IMR-90 (cell line): Measurements from ENCODE around the gene HOXA2. TPM values are rescaled to one million over a fixed set of nuclear protein-coding genes. Genes with fewer than 3 reads are reported as not detected.
A peak's percentile ranks its signal among the peaks of the same experiment; 100 is the strongest.

Source experiments
- ATAC-seq: fragments of 200-7000 bp; cut with Tn5 transposase; 2 replicates; pipeline ENCODE4 v1.9.1; 2020; ENCODE audit warnings: low read depth, mild to moderate bottlenecking, moderate library complexity
- BruUV-seq: library from RNA; stranded (reverse); fragments of 400-500 nt; replicated peaks from 2 replicates; lab custom pipeline; 2021; lab: Mats Ljungman, UMichigan
- CTCF ChIA-PET: fragments of 300-600 bp; formaldehyde crosslinking; extraction: SDS; loops from one replicate; lab custom pipeline; 2021; ENCODE audit warnings: antibody characterized with exemption; lab: Yijun Ruan, JAX
- POLR2A ChIA-PET: fragments of 300-600 bp; sonication (Branson Sonifier 250); formaldehyde crosslinking; loops from one replicate; lab custom pipeline; 2022; ENCODE audit warnings: antibody characterized with exemption; ENCODE audit not compliant: unreplicated experiment; lab: Charles Lee
- DNase-seq: peaks from one replicate; pipeline ENCODE4 v3.0.0; 2013
- H2AFZ ChIP-seq: replicated peaks from 2 replicates; pipeline ENCODE3; 2013; ENCODE audit warnings: low read length, mild to moderate bottlenecking; ENCODE audit not compliant: poor library complexity
- H2AK5ac ChIP-seq: 2 replicates; pipeline ENCODE4 v1.6.1; 2013; ENCODE audit warnings: low read depth, low read length, inconsistent platforms
- H2AK9ac ChIP-seq: replicated peaks from 2 replicates; pipeline ENCODE3; 2013; ENCODE audit warnings: mild to moderate bottlenecking, low read depth, low read length, moderate library complexity; ENCODE audit not compliant: poor library complexity
- H2BK120ac ChIP-seq: 2 replicates; pipeline ENCODE4 v1.6.1; 2013; ENCODE audit warnings: low read depth, low read length, inconsistent platforms
- H2BK15ac ChIP-seq: 3 replicates; pipeline ENCODE4 v1.6.1; 2013; ENCODE audit warnings: low read depth, low read length, inconsistent platforms
- H2BK20ac ChIP-seq: 2 replicates; pipeline ENCODE4 v1.6.1; 2013; ENCODE audit warnings: low read depth, mild to moderate bottlenecking, inconsistent platforms, low read length, moderate library complexity
- H2BK5ac ChIP-seq: 2 replicates; pipeline ENCODE4 v1.6.1; 2013; ENCODE audit warnings: mild to moderate bottlenecking, low read depth, low read length, inconsistent platforms; ENCODE audit not compliant: poor library complexity, severe bottlenecking
- H3K14ac ChIP-seq: replicated peaks from 2 replicates; pipeline ENCODE4 v1.6.1; 2013; ENCODE audit warnings: low read depth, low read length, inconsistent platforms
- H3K18ac ChIP-seq: 2 replicates; pipeline ENCODE4 v1.6.1; 2013; ENCODE audit warnings: low read depth, low read length, control low read depth
- H3K23ac ChIP-seq: 2 replicates; pipeline ENCODE4 v1.6.1; 2013; ENCODE audit warnings: low read depth, low read length, inconsistent platforms
- H3K27ac ChIP-seq: 2 replicates; pipeline ENCODE4 v1.5.1; 2013; ENCODE audit warnings: mild to moderate bottlenecking, control low read depth, low read length; ENCODE audit not compliant: insufficient read depth
- H3K27me3 ChIP-seq: 2 replicates; pipeline ENCODE4 v1.6.1; 2013; ENCODE audit warnings: low read length; ENCODE audit not compliant: control insufficient read depth, insufficient read depth
- H3K36me3 ChIP-seq: 2 replicates; pipeline ENCODE4 v1.6.1; 2013; ENCODE audit warnings: low read length, mixed read lengths; ENCODE audit not compliant: control insufficient read depth, insufficient read depth
- H3K4ac ChIP-seq: 2 replicates; pipeline ENCODE4 v1.6.1; 2013; ENCODE audit warnings: low read depth, low read length, inconsistent platforms
- H3K4me1 ChIP-seq: 2 replicates; pipeline ENCODE4 v1.6.1; 2013; ENCODE audit warnings: low read length, mixed read lengths; ENCODE audit not compliant: control insufficient read depth, insufficient read depth
- H3K4me2 ChIP-seq: 2 replicates; pipeline ENCODE4 v1.6.1; 2013; ENCODE audit warnings: low read depth, mild to moderate bottlenecking, control low read depth, low read length, moderate library complexity
- H3K4me3 ChIP-seq: 2 replicates; pipeline ENCODE4 v1.5.1; 2013; ENCODE audit warnings: low read depth, mild to moderate bottlenecking, control low read depth, low read length, moderate library complexity; ENCODE audit not compliant: insufficient read depth
- H3K56ac ChIP-seq: 2 replicates; pipeline ENCODE4 v1.6.1; 2013; ENCODE audit warnings: low read length, inconsistent platforms; ENCODE audit not compliant: insufficient read depth; ENCODE audit errors: extremely low read depth
- H3K79me1 ChIP-seq, 2 experiments: 2 replicates each; pipeline ENCODE4 v1.6.1; 2013; ENCODE audit warnings: low read length in 2 of 2, inconsistent platforms in 1 of 2, low read depth in 1 of 2
- H3K9ac ChIP-seq: 2 replicates; pipeline ENCODE4 v1.6.1; 2013; ENCODE audit warnings: low read depth, low read length, control low read depth
- H3K9me1 ChIP-seq: 2 replicates; pipeline ENCODE4 v1.6.1; 2013; ENCODE audit warnings: low read length, inconsistent platforms; ENCODE audit not compliant: insufficient read depth
- H3K9me3 ChIP-seq: 2 replicates; pipeline ENCODE4 v1.6.1; 2013; ENCODE audit warnings: low read length; ENCODE audit not compliant: control insufficient read depth, insufficient read depth
- H4K20me1 ChIP-seq: 2 replicates; pipeline ENCODE4 v1.6.1; 2013; ENCODE audit warnings: low read length, inconsistent platforms; ENCODE audit not compliant: insufficient read depth
- H4K5ac ChIP-seq: 2 replicates; pipeline ENCODE4 v1.6.1; 2013; ENCODE audit warnings: mild to moderate bottlenecking, low read depth, low read length, control low read depth
- H4K8ac ChIP-seq, 2 experiments: 2 replicates each; pipeline ENCODE4 v1.6.1; 2013; ENCODE audit warnings: low read depth in 2 of 2, low read length in 2 of 2, control low read depth in 1 of 2, inconsistent platforms in 1 of 2
- H4K91ac ChIP-seq: 2 replicates; pipeline ENCODE4 v1.6.1; 2013; ENCODE audit warnings: low read depth, low read length, inconsistent platforms; ENCODE audit not compliant: insufficient read depth
- BHLHE40 ChIP-seq: fragments of 150-350 bp; IDR thresholded peaks from 2 replicates; pipeline ENCODE4 v1.6.1; 2016; ENCODE audit warnings: mild to moderate bottlenecking, low read depth, low read length
- CEBPB ChIP-seq: IDR thresholded peaks from 2 replicates; pipeline ENCODE4 v1.6.1; 2012; ENCODE audit warnings: low read depth, low read length, improper control_type of control experiment
- CHD1 ChIP-seq: IDR thresholded peaks from 2 replicates; pipeline ENCODE4 v1.6.1; 2012; ENCODE audit warnings: low read depth, low read length, improper control_type of control experiment
- CTCF ChIP-seq: conservative IDR thresholded peaks from 2 replicates; pipeline ENCODE4 v1.5.1; 2012; ENCODE audit warnings: mild to moderate bottlenecking, low read depth, low read length, improper control_type of control experiment
- ELK1 ChIP-seq: fragments of 150-350 bp; IDR thresholded peaks from 2 replicates; pipeline ENCODE4 v1.6.1; 2016; ENCODE audit warnings: low read depth, mild to moderate bottlenecking, low read length, moderate library complexity, borderline replicate concordance
- FOS ChIP-seq: fragments of 150-350 bp; IDR thresholded peaks from 2 replicates; pipeline ENCODE4 v1.6.1; 2016; ENCODE audit warnings: low read depth, low read length
- MAFK ChIP-seq: IDR thresholded peaks from 2 replicates; pipeline ENCODE4 v1.6.1; 2012; ENCODE audit warnings: low read depth, low read length, improper control_type of control experiment
- MAZ ChIP-seq: IDR thresholded peaks from 2 replicates; pipeline ENCODE4 v1.6.1; 2012; ENCODE audit warnings: low read depth, mild to moderate bottlenecking, low read length, improper control_type of control experiment, moderate library complexity, borderline replicate concordance
- MXI1 ChIP-seq: IDR thresholded peaks from 2 replicates; pipeline ENCODE4 v1.6.1; 2012; ENCODE audit warnings: low read depth, mild to moderate bottlenecking, low read length, moderate library complexity, borderline replicate concordance
- NFE2L2 ChIP-seq: fragments of 150-350 bp; IDR thresholded peaks from 2 replicates; pipeline ENCODE4 v1.6.1; 2016; ENCODE audit warnings: low read depth, mild to moderate bottlenecking, low read length
- POLR2A ChIP-seq: IDR thresholded peaks from 2 replicates; pipeline ENCODE4 v1.6.1; 2012; ENCODE audit warnings: mild to moderate bottlenecking, low read depth, low read length
- RAD21 ChIP-seq: IDR thresholded peaks from 2 replicates; pipeline ENCODE4 v1.6.1; 2012; ENCODE audit warnings: low read length, improper control_type of control experiment
- RCOR1 ChIP-seq: IDR thresholded peaks from 2 replicates; pipeline ENCODE4 v1.6.1; 2012; ENCODE audit warnings: mild to moderate bottlenecking, low read length, improper control_type of control experiment; ENCODE audit not compliant: insufficient replicate concordance
- RFX5 ChIP-seq: IDR thresholded peaks from 2 replicates; pipeline ENCODE4 v1.8.0; 2012; ENCODE audit warnings: low read depth, mild to moderate bottlenecking, low read length, moderate library complexity
- SMC3 ChIP-seq: fragments of 150-350 bp; IDR thresholded peaks from 2 replicates; pipeline ENCODE4 v1.6.1; 2016; ENCODE audit warnings: low read depth, mild to moderate bottlenecking, antibody characterized with exemption, low read length, moderate library complexity
- USF2 ChIP-seq: fragments of 150-350 bp; IDR thresholded peaks from 2 replicates; pipeline ENCODE4 v1.6.1; 2017; ENCODE audit warnings: mild to moderate bottlenecking, antibody characterized with exemption, low read length, low read depth
- WGBS, 2 experiments: methylation state at CpG; one replicate each; pipeline versions ENCODE4 v1.1.5 to v1.1.7; 2013; ENCODE audit warnings: missing lambda C conversion rate in 2 of 2; ENCODE audit not compliant: insufficient read length in 1 of 2; ENCODE audit errors: extremely low coverage in 2 of 2; 5-methylcytosine and 5-hydroxymethylcytosine counted together
- dilution Hi-C: fragments of 300-500 bp; cut with HindIII; formaldehyde crosslinking; loops from one replicate; pipeline ENCODE4 v1.14.3; 2018; ENCODE audit warnings: low sequenced_read_pairs; ENCODE audit not compliant: unreplicated experiment
- in situ Hi-C: fragments of 300-500 bp; cut with MboI; formaldehyde crosslinking; loops from 3 replicates; pipeline ENCODE4 v1.14.3; 2019; ENCODE audit warnings: low sequenced_read_pairs, inconsistent platforms, mixed read lengths
- intact Hi-C: fragments of 100-400 bp; cut with micrococcal nuclease; formaldehyde crosslinking; loops from 2 replicates; pipeline ENCODE4 v1.10.0; 2022
- polyA plus RNA-seq, 3 experiments: library from polyadenylated mRNA; depleted of rRNA; stranded (reverse); fragments of >200 nt; gene quantifications; 2 replicates each; pipeline ENCODE4 v1.2.3, GENCODE V29; 2012; ENCODE audit warnings: low replicate concordance in 1 of 3
- total RNA-seq: library from RNA; depleted of rRNA; stranded (reverse); fragments of >200 nt; gene quantifications from 2 replicates; pipeline ENCODE4 v1.2.3, GENCODE V29; 2012

The HOXA2 gene
- total and polyA plus RNA-seq, 2 of the 4 experiments (the other 2 are of a cell fraction), result 1.6 to 3.9 TPM

GRCh38 chr7:27066148-27066547 lies 36.3 kb downstream of the HOXA2 start:
- no peak for ATAC-seq

More at GRCh38 chr7:27066148-27066547, 36.3 kb downstream of the HOXA2 start:
- intact Hi-C loops, result no loop called here
- dilution Hi-C loops, result no loop called here
- H3K36me3 ChIP-seq, result no peaks in the 10 kb centered on the region
- peak; percentile 28 for DNase-seq
- no peak overlapping the region for H4K91ac ChIP-seq
- H2AK9ac ChIP-seq, result no peak overlapping the region
- H3K27me3 ChIP-seq, result peaks cover 1% of the 10 kb centered on the region; the same call in 1 of the 2 replicates
- H3K79me1 ChIP-seq, result no peaks in the 10 kb centered on the region
- no peak overlapping the region for H2BK5ac ChIP-seq
- CTCF ChIA-PET, result no interaction called here
- TF ChIP-seq ELK1 (no peak), MAZ (no peak), RFX5 (no peak), MXI1 (no peak), SMC3 (no peak), FOS (no peak), CTCF (no peak), NFE2L2 (no peak), CHD1 (no peak), RAD21 (no peak), USF2 (no peak), BHLHE40 (no peak), POLR2A (no peak), RCOR1 (no peak), MAFK (no peak), CEBPB (no peak)
- H3K56ac ChIP-seq, result no peak overlapping the region
- in situ Hi-C loops, result no loop called here
- H2BK20ac ChIP-seq, result no peak overlapping the region
- no peak overlapping the region for H2BK120ac ChIP-seq
- no peak overlapping the region for H3K4me2 ChIP-seq
- no peaks in the 10 kb centered on the region for H4K20me1 ChIP-seq
- H3K23ac ChIP-seq, result no peak overlapping the region
- no TSS peak for BruUV-seq
- H3K14ac ChIP-seq, result no peak overlapping the region
- no peak overlapping the region for H3K18ac ChIP-seq
- no peaks in the 10 kb centered on the region for H3K9me3 ChIP-seq
- no peak overlapping the region for H3K9ac ChIP-seq
- H3K9me1 ChIP-seq, result no peaks in the 10 kb centered on the region
- H2AK5ac ChIP-seq, result no peak overlapping the region
- H3K27ac ChIP-seq, result no peak overlapping the region
- H4K5ac ChIP-seq, result no peak overlapping the region
- H4K8ac ChIP-seq, result no peak overlapping the region
- no peak overlapping the region for H3K4ac ChIP-seq
- no CpG with 5 or more reads among the region's 3 CpGs for WGBS, 2 experiments
- H3K4me3 ChIP-seq, result no peak overlapping the region
- POLR2A ChIA-PET, result no interaction called here
- H3K4me1 ChIP-seq, result 0 out of 2 replicates have a peak, but pooled peaks cover 1% of the 10 kb centered on the region
- H2AFZ ChIP-seq, result no peak overlapping the region
- H2BK15ac ChIP-seq, result no peak overlapping the region
